Measurements from ENCODE around the gene SDHA.
"Not testable (repeated sequence)": the region's sequence is repeated elsewhere in the genome, so short reads cannot be mapped to it uniquely, and the experiment has no call there.

The SDHA gene

GRCh38 chr5:198516-199196 lies 19.5 kb upstream of the SDHA start:
- no peak for DNase-seq (ENCODE audit: low read depth)

- no peak for DNase-seq (ENCODE audit: low read depth)
These were observed 18.7 kb upstream of the SDHA start for GRCh38 chr5:199197-199949.

GRCh38 chr5:199950-200645 lies 18.0 kb upstream of the SDHA start:
- no peak for DNase-seq (ENCODE audit: low read depth)

GRCh38 chr5:200985-201384 lies 17.1 kb upstream of the SDHA start:
- DNase-seq (ENCODE audit: low read depth) = no peak

GRCh38 chr5:201672-202071 lies 16.4 kb upstream of the SDHA start:
- DNase-seq (ENCODE audit: low read depth) = no peak

GRCh38 chr5:203246-203930 lies 14.7 kb upstream of the SDHA start:
- no peak for DNase-seq (ENCODE audit: low read depth)

GRCh38 chr5:204001-204400 lies 14.1 kb upstream of the SDHA start:
- no peak for DNase-seq (ENCODE audit: low read depth)

- DNase-seq (ENCODE audit: low read depth) = no peak
These were observed 13.7 kb upstream of the SDHA start for GRCh38 chr5:204462-204861.

GRCh38 chr5:204966-205670 lies 13.0 kb upstream of the SDHA start:
- DNase-seq (ENCODE audit: low read depth) = no peak

- DNase-seq (ENCODE audit: low read depth) = no peak
These were observed 11.7 kb upstream of the SDHA start for GRCh38 chr5:206406-206805.

GRCh38 chr5:206927-207536 lies 11.1 kb upstream of the SDHA start:
- no peak for DNase-seq (ENCODE audit: low read depth)

- no peak for DNase-seq (ENCODE audit: low read depth)
These were observed 10.5 kb upstream of the SDHA start for GRCh38 chr5:207599-207998.

GRCh38 chr5:208449-209114 lies 9.5 kb upstream of the SDHA start:
- no peak for DNase-seq (ENCODE audit: low read depth)

GRCh38 chr5:213803-214395 lies 4.2 kb upstream of the SDHA start:
- DNase-seq (ENCODE audit: low read depth) = no peak

- not testable (repeated sequence) for DNase-seq (ENCODE audit: low read depth)
These were observed 2.9 kb upstream of the SDHA start for GRCh38 chr5:215256-215655.

- not testable (repeated sequence) for DNase-seq (ENCODE audit: low read depth)
These were observed 2.0 kb upstream of the SDHA start for GRCh38 chr5:216076-216475.

- DNase-seq (ENCODE audit: low read depth) = no peak
These were observed 554 bp downstream of the SDHA start for GRCh38 chr5:218457-219291.

- DNase-seq (ENCODE audit: low read depth) = no peak
These were observed 1.3 kb downstream of the SDHA start for GRCh38 chr5:219460-219863.

GRCh38 chr5:219991-220390 lies 1.9 kb downstream of the SDHA start:
- no peak for DNase-seq (ENCODE audit: low read depth)

Measured in activated gamma-delta T cell treated with anti-CD3 and anti-CD28 coated beads, Interleukin-2, amount 50 U/mL, for 16 hours (primary cell).